HepG2 (cell line): ENCODE data around the gene SCAF11. TPM values are rescaled to one million over a fixed set of nuclear protein-coding genes. Genes with fewer than 3 reads are reported as not detected.

Experiments used
- BRD4 ChIP-seq: sonication (generic); formaldehyde crosslinking; IDR thresholded peaks from 2 replicates; pipeline ENCODE4 v1.4.0; 2020; ENCODE audit warnings: missing genetic modification reagents
- ETV5 ChIP-seq: IDR thresholded peaks from 2 replicates; pipeline ENCODE4 v1.6.1; 2018; ENCODE audit warnings: missing biosample characterization, missing genetic modification reagents, inconsistent platforms, borderline replicate concordance
- HNRNPL ChIP-seq: fragments of 200-400 bp; formaldehyde crosslinking; IDR thresholded peaks from 2 replicates; pipeline ENCODE4 v1.6.1; 2017; ENCODE audit warnings: mild to moderate bottlenecking, low read depth, low read length
- HOXA3 ChIP-seq: sonication (generic); formaldehyde crosslinking; IDR thresholded peaks from 2 replicates; pipeline ENCODE4 v1.5.0; 2020; ENCODE audit warnings: missing genetic modification reagents
- ISL2 ChIP-seq: sonication (generic); formaldehyde crosslinking; IDR thresholded peaks from 2 replicates; pipeline ENCODE4 v1.5.0; 2020; ENCODE audit warnings: missing genetic modification reagents
- MAFG ChIP-seq: sonication (generic); formaldehyde crosslinking; IDR thresholded peaks from 2 replicates; pipeline ENCODE4 v1.5.1; 2020; ENCODE audit warnings: mild to moderate bottlenecking, missing genetic modification reagents
- NR2C2 ChIP-seq: sonication (generic); formaldehyde crosslinking; IDR thresholded peaks from 2 replicates; pipeline ENCODE4 v1.4.0; 2020; ENCODE audit warnings: missing genetic modification reagents, mild to moderate bottlenecking, moderate library complexity, borderline replicate concordance
- ZFY ChIP-seq: sonication (generic); formaldehyde crosslinking; IDR thresholded peaks from 2 replicates; pipeline ENCODE4 v1.4.0; 2020; ENCODE audit warnings: missing genetic modification reagents
- ZNF44 ChIP-seq: sonication (generic); formaldehyde crosslinking; IDR thresholded peaks from 2 replicates; pipeline ENCODE4 v1.5.1; 2020; ENCODE audit warnings: mild to moderate bottlenecking, missing genetic modification reagents
- ZNF558 ChIP-seq: sonication (generic); formaldehyde crosslinking; IDR thresholded peaks from 2 replicates; pipeline ENCODE4 v1.9.0; 2022; ENCODE audit warnings: mild to moderate bottlenecking, missing genetic modification reagents, borderline replicate concordance
- ZNF607 ChIP-seq: sonication (generic); formaldehyde crosslinking; IDR thresholded peaks from 2 replicates; pipeline ENCODE4 v1.5.1; 2020; ENCODE audit warnings: missing genetic modification reagents, mild to moderate bottlenecking, borderline replicate concordance
- polyA plus RNA-seq, 8 experiments: library from polyadenylated mRNA; depleted of rRNA in 3 of 8; stranded (reverse) in 7 of 8; unstranded in 1 of 8; fragments of >200 nt; fragmentation: Illumina TruSeq in 4 of 8; extraction: Trizol in 4 of 8; gene quantifications; 2 replicates each; pipeline versions ENCODE4 v1.2.1 to v1.2.3, GENCODE V29; 2011 to 2016; ENCODE audit warnings: low read depth in 4 of 8, missing spikeins in 1 of 8, mixed read lengths in 1 of 8; ENCODE audit not compliant: insufficient read depth in 1 of 8
- total RNA-seq, 5 experiments: library from RNA; depleted of rRNA; stranded (reverse); fragments of >200 nt; fragmentation: Illumina TruSeq; extraction: Trizol; gene quantifications; 2 replicates each; pipeline ENCODE4 v1.2.3, GENCODE V29; 2016; ENCODE audit warnings: low read depth in 1 of 5
- TF ChIP-seq, protein P1 (sequence below): sonication (generic); formaldehyde crosslinking; IDR thresholded peaks from 2 replicates; pipeline ENCODE4 v1.4.0; 2020; ENCODE audit warnings: missing genetic modification reagents
- TF ChIP-seq, protein P2 (sequence below): sonication (generic); formaldehyde crosslinking; IDR thresholded peaks from 2 replicates; pipeline ENCODE4 v1.8.0; 2022; ENCODE audit warnings: missing genetic modification reagents, mild to moderate bottlenecking, borderline replicate concordance
- TF ChIP-seq, protein P3 (sequence below): sonication (generic); formaldehyde crosslinking; conservative IDR thresholded peaks from 2 replicates; pipeline ENCODE4 v1.4.0; 2020; ENCODE audit warnings: missing genetic modification reagents
- TF ChIP-seq, protein P4 (sequence below): sonication (generic); formaldehyde crosslinking; IDR thresholded peaks from 2 replicates; pipeline ENCODE4 v1.4.0; 2020; ENCODE audit warnings: missing genetic modification reagents
- TF ChIP-seq, protein P5 (sequence below): sonication (generic); formaldehyde crosslinking; IDR thresholded peaks from 2 replicates; pipeline ENCODE4 v1.4.0; 2020; ENCODE audit warnings: mild to moderate bottlenecking, missing genetic modification reagents, borderline replicate concordance

Gene SCAF11
- total and polyA plus RNA-seq, 2 of the 13 experiments (the other 11 are each of a cell fraction or from before 2014, with no cell fraction given) = 26.9 to 38.3 TPM

DNA sequence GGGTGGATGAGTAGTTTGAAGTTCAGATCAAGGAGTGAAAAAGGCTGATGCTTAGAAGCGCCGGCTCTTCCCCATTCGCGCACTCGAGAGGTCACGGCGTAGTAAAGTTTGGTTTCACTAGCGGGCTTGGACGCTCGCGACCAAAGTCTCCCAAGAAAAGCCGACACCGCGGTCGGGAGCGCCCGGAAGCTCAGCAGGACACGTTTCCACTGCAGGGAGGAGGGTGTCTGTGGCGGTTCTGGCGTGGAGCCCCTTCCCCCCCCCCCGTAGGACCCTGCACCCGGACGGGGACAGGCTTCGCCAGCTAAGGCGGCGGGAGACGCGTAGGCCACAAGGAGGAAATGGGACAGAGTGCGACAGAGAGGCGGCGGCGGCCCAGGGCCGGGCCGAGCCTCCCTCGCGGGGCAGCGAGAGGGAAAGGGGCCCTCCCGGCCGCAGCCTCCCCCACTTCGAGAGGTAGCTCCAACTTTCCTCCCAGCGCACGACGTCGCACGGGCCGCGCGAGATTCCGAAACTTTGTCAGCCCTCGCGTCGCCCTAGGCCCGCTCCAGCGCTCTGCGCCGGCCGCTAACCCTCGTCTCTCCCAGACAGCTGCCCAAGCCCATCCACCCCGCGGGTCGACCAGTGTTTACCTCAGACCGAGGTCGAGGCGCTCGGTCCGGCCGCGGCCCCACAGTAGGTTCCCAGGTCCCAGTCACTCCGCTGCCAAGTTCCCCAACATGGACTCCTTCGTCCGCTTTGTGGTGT, 480 bp downstream of the SCAF11 start (continued):
- TF ChIP-seq ETV5 (CRISPR knock-in tag) (peak; percentile 77), ZNF607 (CRISPR knock-in tag) (0 out of 2 replicates have a peak, but pooled peaks have one; percentile 46), NR2C2 (peak; percentile 63; the same call in 1 of the 2 replicates), ISL2 (CRISPR knock-in tag) (peak; percentile 22; the same call in 1 of the 2 replicates), HNRNPL (0 out of 2 replicates have a peak, but pooled peaks have one; percentile 42), ZFY (CRISPR knock-in tag) (peak; percentile 88), HOXA3 (CRISPR knock-in tag) (peak; percentile 60; the same call in 1 of the 2 replicates), MAFG (peak; percentile 47; the same call in 1 of the 2 replicates), BRD4 (CRISPR knock-in tag) (peak; percentile 53; the same call in 1 of the 2 replicates), ZNF44 (CRISPR knock-in tag) (no peak), ZNF558 (CRISPR knock-in tag) (0 out of 2 replicates have a peak, but pooled peaks have one; percentile 78)
- TF ChIP-seq, protein P1, sequence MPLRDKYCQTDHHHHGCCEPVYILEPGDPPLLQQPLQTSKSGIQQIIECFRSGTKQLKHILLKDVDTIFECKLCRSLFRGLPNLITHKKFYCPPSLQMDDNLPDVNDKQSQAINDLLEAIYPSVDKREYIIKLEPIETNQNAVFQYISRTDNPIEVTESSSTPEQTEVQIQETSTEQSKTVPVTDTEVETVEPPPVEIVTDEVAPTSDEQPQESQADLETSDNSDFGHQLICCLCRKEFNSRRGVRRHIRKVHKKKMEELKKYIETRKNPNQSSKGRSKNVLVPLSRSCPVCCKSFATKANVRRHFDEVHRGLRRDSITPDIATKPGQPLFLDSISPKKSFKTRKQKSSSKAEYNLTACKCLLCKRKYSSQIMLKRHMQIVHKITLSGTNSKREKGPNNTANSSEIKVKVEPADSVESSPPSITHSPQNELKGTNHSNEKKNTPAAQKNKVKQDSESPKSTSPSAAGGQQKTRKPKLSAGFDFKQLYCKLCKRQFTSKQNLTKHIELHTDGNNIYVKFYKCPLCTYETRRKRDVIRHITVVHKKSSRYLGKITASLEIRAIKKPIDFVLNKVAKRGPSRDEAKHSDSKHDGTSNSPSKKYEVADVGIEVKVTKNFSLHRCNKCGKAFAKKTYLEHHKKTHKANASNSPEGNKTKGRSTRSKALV = 0 out of 2 replicates have a peak, but pooled peaks have one; percentile 41
- TF ChIP-seq, protein P2, sequence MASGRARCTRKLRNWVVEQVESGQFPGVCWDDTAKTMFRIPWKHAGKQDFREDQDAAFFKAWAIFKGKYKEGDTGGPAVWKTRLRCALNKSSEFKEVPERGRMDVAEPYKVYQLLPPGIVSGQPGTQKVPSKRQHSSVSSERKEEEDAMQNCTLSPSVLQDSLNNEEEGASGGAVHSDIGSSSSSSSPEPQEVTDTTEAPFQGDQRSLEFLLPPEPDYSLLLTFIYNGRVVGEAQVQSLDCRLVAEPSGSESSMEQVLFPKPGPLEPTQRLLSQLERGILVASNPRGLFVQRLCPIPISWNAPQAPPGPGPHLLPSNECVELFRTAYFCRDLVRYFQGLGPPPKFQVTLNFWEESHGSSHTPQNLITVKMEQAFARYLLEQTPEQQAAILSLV (CRISPR knock-in tag) = peak; percentile 22; the same call in 1 of the 2 replicates
- TF ChIP-seq, protein P3, sequence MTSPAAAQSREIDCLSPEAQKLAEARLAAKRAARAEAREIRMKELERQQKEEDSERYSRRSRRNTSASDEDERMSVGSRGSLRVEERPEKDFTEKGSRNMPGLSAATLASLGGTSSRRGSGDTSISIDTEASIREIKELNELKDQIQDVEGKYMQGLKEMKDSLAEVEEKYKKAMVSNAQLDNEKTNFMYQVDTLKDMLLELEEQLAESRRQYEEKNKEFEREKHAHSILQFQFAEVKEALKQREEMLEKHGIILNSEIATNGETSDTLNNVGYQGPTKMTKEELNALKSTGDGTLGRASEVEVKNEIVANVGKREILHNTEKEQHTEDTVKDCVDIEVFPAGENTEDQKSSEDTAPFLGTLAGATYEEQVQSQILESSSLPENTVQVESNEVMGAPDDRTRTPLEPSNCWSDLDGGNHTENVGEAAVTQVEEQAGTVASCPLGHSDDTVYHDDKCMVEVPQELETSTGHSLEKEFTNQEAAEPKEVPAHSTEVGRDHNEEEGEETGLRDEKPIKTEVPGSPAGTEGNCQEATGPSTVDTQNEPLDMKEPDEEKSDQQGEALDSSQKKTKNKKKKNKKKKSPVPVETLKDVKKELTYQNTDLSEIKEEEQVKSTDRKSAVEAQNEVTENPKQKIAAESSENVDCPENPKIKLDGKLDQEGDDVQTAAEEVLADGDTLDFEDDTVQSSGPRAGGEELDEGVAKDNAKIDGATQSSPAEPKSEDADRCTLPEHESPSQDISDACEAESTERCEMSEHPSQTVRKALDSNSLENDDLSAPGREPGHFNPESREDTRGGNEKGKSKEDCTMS (CRISPR knock-in tag) = no peak
- TF ChIP-seq, protein P4, sequence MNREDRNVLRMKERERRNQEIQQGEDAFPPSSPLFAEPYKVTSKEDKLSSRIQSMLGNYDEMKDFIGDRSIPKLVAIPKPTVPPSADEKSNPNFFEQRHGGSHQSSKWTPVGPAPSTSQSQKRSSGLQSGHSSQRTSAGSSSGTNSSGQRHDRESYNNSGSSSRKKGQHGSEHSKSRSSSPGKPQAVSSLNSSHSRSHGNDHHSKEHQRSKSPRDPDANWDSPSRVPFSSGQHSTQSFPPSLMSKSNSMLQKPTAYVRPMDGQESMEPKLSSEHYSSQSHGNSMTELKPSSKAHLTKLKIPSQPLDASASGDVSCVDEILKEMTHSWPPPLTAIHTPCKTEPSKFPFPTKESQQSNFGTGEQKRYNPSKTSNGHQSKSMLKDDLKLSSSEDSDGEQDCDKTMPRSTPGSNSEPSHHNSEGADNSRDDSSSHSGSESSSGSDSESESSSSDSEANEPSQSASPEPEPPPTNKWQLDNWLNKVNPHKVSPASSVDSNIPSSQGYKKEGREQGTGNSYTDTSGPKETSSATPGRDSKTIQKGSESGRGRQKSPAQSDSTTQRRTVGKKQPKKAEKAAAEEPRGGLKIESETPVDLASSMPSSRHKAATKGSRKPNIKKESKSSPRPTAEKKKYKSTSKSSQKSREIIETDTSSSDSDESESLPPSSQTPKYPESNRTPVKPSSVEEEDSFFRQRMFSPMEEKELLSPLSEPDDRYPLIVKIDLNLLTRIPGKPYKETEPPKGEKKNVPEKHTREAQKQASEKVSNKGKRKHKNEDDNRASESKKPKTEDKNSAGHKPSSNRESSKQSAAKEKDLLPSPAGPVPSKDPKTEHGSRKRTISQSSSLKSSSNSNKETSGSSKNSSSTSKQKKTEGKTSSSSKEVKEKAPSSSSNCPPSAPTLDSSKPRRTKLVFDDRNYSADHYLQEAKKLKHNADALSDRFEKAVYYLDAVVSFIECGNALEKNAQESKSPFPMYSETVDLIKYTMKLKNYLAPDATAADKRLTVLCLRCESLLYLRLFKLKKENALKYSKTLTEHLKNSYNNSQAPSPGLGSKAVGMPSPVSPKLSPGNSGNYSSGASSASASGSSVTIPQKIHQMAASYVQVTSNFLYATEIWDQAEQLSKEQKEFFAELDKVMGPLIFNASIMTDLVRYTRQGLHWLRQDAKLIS (CRISPR knock-in tag) = peak; percentile 67; the same call in 1 of the 2 replicates
- TF ChIP-seq, protein P5, sequence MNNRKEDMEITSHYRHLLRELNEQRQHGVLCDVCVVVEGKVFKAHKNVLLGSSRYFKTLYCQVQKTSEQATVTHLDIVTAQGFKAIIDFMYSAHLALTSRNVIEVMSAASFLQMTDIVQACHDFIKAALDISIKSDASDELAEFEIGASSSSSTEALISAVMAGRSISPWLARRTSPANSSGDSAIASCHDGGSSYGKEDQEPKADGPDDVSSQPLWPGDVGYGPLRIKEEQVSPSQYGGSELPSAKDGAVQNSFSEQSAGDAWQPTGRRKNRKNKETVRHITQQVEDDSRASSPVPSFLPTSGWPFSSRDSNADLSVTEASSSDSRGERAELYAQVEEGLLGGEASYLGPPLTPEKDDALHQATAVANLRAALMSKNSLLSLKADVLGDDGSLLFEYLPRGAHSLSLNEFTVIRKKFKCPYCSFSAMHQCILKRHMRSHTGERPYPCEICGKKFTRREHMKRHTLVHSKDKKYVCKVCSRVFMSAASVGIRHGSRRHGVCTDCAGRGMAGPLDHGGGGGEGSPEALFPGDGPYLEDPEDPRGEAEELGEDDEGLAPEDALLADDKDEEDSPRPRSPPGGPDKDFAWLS (CRISPR knock-in tag) = 0 out of 2 replicates have a peak, but pooled peaks have one; percentile 61
